ENCODE data around the gene CLSTN3. TPM values are rescaled to one million over a fixed set of nuclear protein-coding genes. Genes with fewer than 3 reads are reported as not detected.
A peak's percentile ranks its signal among the peaks of the same experiment; 100 is the strongest.

The CLSTN3 gene
- total RNA-seq, 3 donors from 2014 or later (not counting 1 experiment from before 2014, with no cell fraction given) = 59.7 to 95.5 (median 61.0) TPM

DNA sequence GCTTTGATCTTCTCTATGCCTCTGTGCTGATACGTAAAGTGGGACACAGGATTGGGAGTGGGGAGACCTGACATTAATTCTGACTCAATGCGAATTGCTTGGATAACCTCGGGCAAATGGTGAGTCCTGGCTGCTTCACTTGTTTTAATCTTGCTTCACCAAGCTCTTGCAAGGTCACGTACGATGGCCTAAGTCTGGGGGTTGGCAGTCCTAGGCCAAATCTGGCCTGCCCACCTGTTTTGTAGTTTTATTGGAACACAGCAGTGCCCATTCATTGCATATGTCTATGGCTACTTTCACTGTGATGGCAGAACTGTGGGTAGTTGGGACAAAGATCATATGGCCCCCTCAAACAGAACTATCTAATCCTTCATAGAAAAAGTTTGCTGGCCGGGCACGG is 13.4 kb downstream of the CLSTN3 start:
- ATAC-seq = no peak
- Histone ChIP-seq H3K27me3 (ENCODE audit: control insufficient read depth, insufficient read depth, low read length) (no peaks in the 10 kb centered on the region), H3K27ac (ENCODE audit: low read length) (no peak overlapping the region), H3K9me3 (ENCODE audit: control insufficient read depth, insufficient read depth, low read length) (no peaks in the 10 kb centered on the region), H3K36me3 (ENCODE audit: control insufficient read depth, insufficient read depth, low read length) (peaks cover 82% of the 10 kb centered on the region), H3K4me1 (ENCODE audit: control insufficient read depth, insufficient read depth, low read length) (no peaks in the 10 kb centered on the region), H3K4me3 (ENCODE audit: low read length) (no peak overlapping the region)
- Mint-ChIP-seq H3K4me3 (no peak overlapping the region), H3K27me3 (ENCODE audit: low read depth in 2 of 2) (no peaks in the 10 kb centered on the region), H3K4me1 (peaks cover 0 to 12% of the 10 kb centered on the region in 2 donors), H3K27ac (no peak overlapping the region), H3K36me3 (peaks cover 7% of the 10 kb centered on the region), H3K9me3 (no peaks in the 10 kb centered on the region)
- TF ChIP-seq, protein P1, sequence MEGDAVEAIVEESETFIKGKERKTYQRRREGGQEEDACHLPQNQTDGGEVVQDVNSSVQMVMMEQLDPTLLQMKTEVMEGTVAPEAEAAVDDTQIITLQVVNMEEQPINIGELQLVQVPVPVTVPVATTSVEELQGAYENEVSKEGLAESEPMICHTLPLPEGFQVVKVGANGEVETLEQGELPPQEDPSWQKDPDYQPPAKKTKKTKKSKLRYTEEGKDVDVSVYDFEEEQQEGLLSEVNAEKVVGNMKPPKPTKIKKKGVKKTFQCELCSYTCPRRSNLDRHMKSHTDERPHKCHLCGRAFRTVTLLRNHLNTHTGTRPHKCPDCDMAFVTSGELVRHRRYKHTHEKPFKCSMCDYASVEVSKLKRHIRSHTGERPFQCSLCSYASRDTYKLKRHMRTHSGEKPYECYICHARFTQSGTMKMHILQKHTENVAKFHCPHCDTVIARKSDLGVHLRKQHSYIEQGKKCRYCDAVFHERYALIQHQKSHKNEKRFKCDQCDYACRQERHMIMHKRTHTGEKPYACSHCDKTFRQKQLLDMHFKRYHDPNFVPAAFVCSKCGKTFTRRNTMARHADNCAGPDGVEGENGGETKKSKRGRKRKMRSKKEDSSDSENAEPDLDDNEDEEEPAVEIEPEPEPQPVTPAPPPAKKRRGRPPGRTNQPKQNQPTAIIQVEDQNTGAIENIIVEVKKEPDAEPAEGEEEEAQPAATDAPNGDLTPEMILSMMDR (IDR thresholded peaks at IDR 0.05) = no peak
- intact Hi-C loops (cut with micrococcal nuclease) = no loop called here
- no peak for DNase-seq
- 96% methylated on average over 7 of the region's 7 CpGs for WGBS (ENCODE audit: insufficient coverage)

DNA sequence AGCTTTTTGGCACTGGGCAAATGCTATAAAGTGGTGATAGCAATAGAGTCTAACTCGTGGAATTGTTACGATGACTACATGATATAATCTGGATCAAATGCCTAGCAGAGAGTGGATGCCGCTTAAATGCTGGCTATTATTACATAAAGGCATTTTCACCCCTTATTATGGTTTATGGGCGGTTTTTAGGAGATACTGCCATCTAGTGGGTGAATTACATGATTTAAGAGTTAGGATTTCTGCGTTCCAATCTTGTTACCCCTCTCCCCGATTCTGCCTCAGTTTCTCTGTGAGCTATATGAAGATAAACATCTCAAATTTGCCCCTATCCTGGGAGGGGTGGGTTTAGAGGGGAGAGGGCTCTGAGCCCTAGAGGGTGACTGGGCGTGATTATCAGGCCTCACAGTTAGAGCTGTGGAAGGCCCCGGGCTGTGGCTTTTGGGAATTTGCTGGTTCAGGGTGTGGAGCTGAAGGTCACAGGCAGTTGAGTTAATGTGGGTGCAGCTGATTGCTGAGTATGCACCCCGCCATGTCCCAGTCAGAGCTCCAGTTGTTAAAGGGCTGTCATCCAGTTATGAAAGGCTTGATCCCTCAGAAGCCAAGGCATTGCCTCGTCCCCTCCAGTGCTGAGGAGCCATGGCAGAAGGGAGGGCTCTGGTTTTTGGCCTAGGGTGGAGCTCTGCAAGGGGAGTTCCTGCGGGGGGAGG is 14.4 kb downstream of the CLSTN3 start:
- Mint-ChIP-seq H3K9me3 (no peaks in the 10 kb centered on the region), H3K4me1 (peaks cover 0 to 12% of the 10 kb centered on the region in 2 donors), H3K27ac (no peak overlapping the region), H3K4me3 (no peak overlapping the region), H3K27me3 (ENCODE audit: low read depth in 2 of 2) (no peaks in the 10 kb centered on the region), H3K36me3 (peaks cover 8% of the 10 kb centered on the region)
- Histone ChIP-seq H3K4me3 (ENCODE audit: low read length) (no peak overlapping the region), H3K27ac (ENCODE audit: low read length) (no peak overlapping the region), H3K4me1 (ENCODE audit: control insufficient read depth, insufficient read depth, low read length) (no peaks in the 10 kb centered on the region), H3K9me3 (ENCODE audit: control insufficient read depth, insufficient read depth, low read length) (no peaks in the 10 kb centered on the region), H3K36me3 (ENCODE audit: control insufficient read depth, insufficient read depth, low read length) (peaks cover 83% of the 10 kb centered on the region), H3K27me3 (ENCODE audit: control insufficient read depth, insufficient read depth, low read length) (no peaks in the 10 kb centered on the region)
- 77% methylated on average over 9 of the region's 11 CpGs for WGBS (ENCODE audit: insufficient coverage)
- ATAC-seq (peak in 2 of 3 donors; percentile 38 to 53), DNase-seq (peak in 1 of 2 donors; percentile 59)
- TF ChIP-seq, protein P1 (IDR thresholded peaks at IDR 0.05) = peak; percentile 47
- intact Hi-C loops (cut with micrococcal nuclease) = no loop called here

- Histone ChIP-seq H3K36me3 (ENCODE audit: control insufficient read depth, insufficient read depth, low read length) (peaks cover 85% of the 10 kb centered on the region), H3K27me3 (ENCODE audit: control insufficient read depth, insufficient read depth, low read length) (no peaks in the 10 kb centered on the region), H3K4me3 (ENCODE audit: low read length) (no peak overlapping the region), H3K27ac (ENCODE audit: low read length) (no peak overlapping the region), H3K4me1 (ENCODE audit: control insufficient read depth, insufficient read depth, low read length) (no peaks in the 10 kb centered on the region), H3K9me3 (ENCODE audit: control insufficient read depth, insufficient read depth, low read length) (no peaks in the 10 kb centered on the region)
- Mint-ChIP-seq H3K36me3 (peaks cover 15% of the 10 kb centered on the region), H3K27me3 (ENCODE audit: low read depth in 2 of 2) (no peaks in the 10 kb centered on the region), H3K4me1 (peaks cover 0 to 12% of the 10 kb centered on the region in 2 donors), H3K9me3 (no peaks in the 10 kb centered on the region), H3K4me3 (no peak overlapping the region), H3K27ac (no peak overlapping the region)
- no peak for ATAC-seq
- no peak for DNase-seq
- intact Hi-C loops (cut with micrococcal nuclease) = no loop called here
- 63% methylated on average over 3 of the region's 4 CpGs for WGBS (ENCODE audit: insufficient coverage)
- TF ChIP-seq, protein P1 (IDR thresholded peaks at IDR 0.05) = no peak
Measured at GRCh38 chr12:7145671-7146070, 15.5 kb downstream of the CLSTN3 start.

DNA sequence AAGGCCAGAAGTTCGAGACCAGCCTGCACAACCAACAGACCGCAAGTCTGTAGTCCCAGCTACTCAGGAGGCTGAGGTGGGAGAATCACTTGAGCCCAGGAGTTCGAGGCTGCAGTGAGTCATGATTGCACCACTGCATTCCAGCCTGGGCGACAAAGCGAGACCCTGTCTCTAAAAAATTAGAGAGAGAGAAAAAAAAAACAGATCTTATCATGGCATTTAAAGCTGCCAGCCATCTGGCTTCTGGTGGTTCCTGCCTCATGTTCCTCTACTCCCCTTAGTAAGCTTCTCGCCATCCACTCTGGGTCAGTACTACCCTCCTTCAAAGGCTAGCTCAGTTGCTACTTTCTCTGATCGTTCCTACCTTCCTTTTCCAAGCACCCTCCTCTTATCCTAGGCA is 16.1 kb downstream of the CLSTN3 start:
- H3K27ac ChIP-seq (ENCODE audit: low read length) = no peak overlapping the region
- Mint-ChIP-seq H3K4me3 (no peak overlapping the region), H3K9me3 (no peaks in the 10 kb centered on the region), H3K4me1 (peaks cover 0 to 12% of the 10 kb centered on the region in 2 donors), H3K27ac (no peak overlapping the region), H3K27me3 (ENCODE audit: low read depth in 2 of 2) (no peaks in the 10 kb centered on the region), H3K36me3 (peaks cover 15% of the 10 kb centered on the region)
- intact Hi-C loops (cut with micrococcal nuclease) = no loop called here
- H3K27me3 ChIP-seq (ENCODE audit: control insufficient read depth, insufficient read depth, low read length) = no peaks in the 10 kb centered on the region
- no peak for ATAC-seq
- H3K4me1 ChIP-seq (ENCODE audit: control insufficient read depth, insufficient read depth, low read length) = no peaks in the 10 kb centered on the region
- peaks cover 86% of the 10 kb centered on the region for H3K36me3 ChIP-seq (ENCODE audit: control insufficient read depth, insufficient read depth, low read length)
- no peak for DNase-seq
- WGBS (ENCODE audit: insufficient coverage) = 96% methylated on average over 7 of the region's 7 CpGs
- TF ChIP-seq, protein P1 (IDR thresholded peaks at IDR 0.05) = no peak
- no peak overlapping the region for H3K4me3 ChIP-seq (ENCODE audit: low read length)
- H3K9me3 ChIP-seq (ENCODE audit: control insufficient read depth, insufficient read depth, low read length) = no peaks in the 10 kb centered on the region
